Memory B cell (primary cell): ENCODE data around the gene ITIH6.
"Not testable (repeated sequence)": the region's sequence is repeated elsewhere in the genome, so short reads cannot be mapped to it uniquely, and the experiment has no call there.

Source experiments
- ATAC-seq: fragments of 150-1000 bp; cut with Tn5 transposase; 2 replicates; pipeline ENCODE4 v1.10.0; 2021; ENCODE audit warnings: low read depth, mild to moderate bottlenecking, moderate library complexity
- DNase-seq, 2 donors: peaks; one replicate each; pipeline ENCODE4 v3.0.0; 2022; ENCODE audit warnings: low spot score in 2 of 2
- H3K27ac Mint-ChIP-seq: one replicate; pipeline ENCODE4 v1.8.0; 2022; ENCODE audit warnings: mild to moderate bottlenecking, moderate library complexity, mixed read lengths
- H3K27me3 Mint-ChIP-seq: one replicate; pipeline ENCODE4 v1.8.0; 2022; ENCODE audit warnings: mixed read lengths
- H3K36me3 Mint-ChIP-seq: one replicate; pipeline ENCODE4 v1.8.0; 2022; ENCODE audit warnings: mild to moderate bottlenecking, mixed read lengths
- H3K4me1 Mint-ChIP-seq: one replicate; pipeline ENCODE4 v1.8.0; 2022; ENCODE audit warnings: mixed read lengths
- H3K4me3 Mint-ChIP-seq: one replicate; pipeline ENCODE4 v1.8.0; 2022; ENCODE audit warnings: mild to moderate bottlenecking, moderate library complexity, mixed read lengths
- H3K9me3 Mint-ChIP-seq: one replicate; pipeline ENCODE4 v1.8.0; 2022; ENCODE audit warnings: mixed read lengths

ITIH6 gene

GRCh38 chrX:54798137-54798536 lies at the start of gene ITIH6:
Gene ITIH6, minus strand, starts transcription at chrX:54798255. Its CDS starts 45 bp downstream, at chrX:54798210.
- DNase-seq, result no peak
- no peaks in the 10 kb centered on the region for H3K9me3 Mint-ChIP-seq
- no peaks in the 10 kb centered on the region for H3K36me3 Mint-ChIP-seq
- H3K27me3 Mint-ChIP-seq, result no peaks in the 10 kb centered on the region
- no peak within 1 kb of the TSS for H3K4me3 Mint-ChIP-seq
- no peak within 1 kb of the TSS for H3K27ac Mint-ChIP-seq
- no peak for ATAC-seq
- no peaks in the 10 kb centered on the region for H3K4me1 Mint-ChIP-seq

- not testable (repeated sequence) for H3K4me1 Mint-ChIP-seq, H3K27ac Mint-ChIP-seq, H3K27me3 Mint-ChIP-seq, H3K36me3 Mint-ChIP-seq, ATAC-seq, H3K9me3 Mint-ChIP-seq, H3K4me3 Mint-ChIP-seq, DNase-seq
Observed at GRCh38 chrX:54847700-54848099, 49.6 kb upstream of the ITIH6 start.

GRCh38 chrX:54843050-54843449 lies 45.0 kb upstream of the ITIH6 start:
- Mint-ChIP-seq H3K27ac (no peak overlapping the region), H3K4me3 (no peak overlapping the region), H3K36me3 (peaks cover 1% of the 10 kb centered on the region), H3K4me1 (no peaks in the 10 kb centered on the region), H3K27me3 (peaks cover 3% of the 10 kb centered on the region), H3K9me3 (peaks cover 1% of the 10 kb centered on the region)
- ATAC-seq, result no peak
- DNase-seq, result no peak

GRCh38 chrX:54842607-54843006 lies 44.6 kb upstream of the ITIH6 start:
- H3K27ac Mint-ChIP-seq, result no peak overlapping the region

GRCh38 chrX:54841184-54841874 lies 43.3 kb upstream of the ITIH6 start:
- DNase-seq, H3K27me3 Mint-ChIP-seq, H3K36me3 Mint-ChIP-seq, H3K9me3 Mint-ChIP-seq, H3K4me3 Mint-ChIP-seq, H3K4me1 Mint-ChIP-seq, ATAC-seq, H3K27ac Mint-ChIP-seq: not testable (repeated sequence)

More at GRCh38 chrX:54842607-54843006, 44.6 kb upstream of the ITIH6 start:
- H3K4me1 Mint-ChIP-seq, result no peaks in the 10 kb centered on the region
- H3K27me3 Mint-ChIP-seq, result peaks cover 5% of the 10 kb centered on the region
- H3K9me3 Mint-ChIP-seq, result peaks cover 1% of the 10 kb centered on the region
- ATAC-seq (no peak), DNase-seq (no peak)
- H3K4me3 Mint-ChIP-seq, result no peak overlapping the region
- H3K36me3 Mint-ChIP-seq, result peaks cover 1% of the 10 kb centered on the region

- DNase-seq (no peak), ATAC-seq (no peak)
- Mint-ChIP-seq H3K4me1 (no peaks in the 10 kb centered on the region), H3K9me3 (no peaks in the 10 kb centered on the region), H3K36me3 (peaks cover 1% of the 10 kb centered on the region), H3K4me3 (no peak overlapping the region), H3K27me3 (peaks cover 7% of the 10 kb centered on the region), H3K27ac (no peak overlapping the region)
Observed at GRCh38 chrX:54838583-54838982, 40.5 kb upstream of the ITIH6 start.

- Mint-ChIP-seq H3K4me1 (peaks cover 4% of the 10 kb centered on the region), H3K4me3 (no peak overlapping the region), H3K27me3 (peaks cover 6% of the 10 kb centered on the region), H3K9me3 (no peaks in the 10 kb centered on the region), H3K27ac (no peak overlapping the region), H3K36me3 (no peaks in the 10 kb centered on the region)
- ATAC-seq, result no peak
- no peak for DNase-seq
Observed at GRCh38 chrX:54826598-54826997, 28.5 kb upstream of the ITIH6 start.

- Mint-ChIP-seq H3K4me3 (no peak overlapping the region), H3K9me3 (no peaks in the 10 kb centered on the region), H3K27me3 (peaks cover 10% of the 10 kb centered on the region), H3K36me3 (no peaks in the 10 kb centered on the region), H3K27ac (no peak overlapping the region), H3K4me1 (peaks cover 4% of the 10 kb centered on the region)
- ATAC-seq (peak; percentile 53), DNase-seq (no peak)
Observed at GRCh38 chrX:54825716-54826438, 27.8 kb upstream of the ITIH6 start.

- H3K4me3 Mint-ChIP-seq, result no peak overlapping the region
- H3K27me3 Mint-ChIP-seq, result peaks cover 10% of the 10 kb centered on the region
- ATAC-seq (no peak), DNase-seq (no peak)
- no peaks in the 10 kb centered on the region for H3K36me3 Mint-ChIP-seq
- H3K4me1 Mint-ChIP-seq, result peaks cover 4% of the 10 kb centered on the region
- no peaks in the 10 kb centered on the region for H3K9me3 Mint-ChIP-seq
- H3K27ac Mint-ChIP-seq, result no peak overlapping the region
Observed at GRCh38 chrX:54824722-54825121, 26.7 kb upstream of the ITIH6 start.

GRCh38 chrX:54824195-54824594 lies 26.1 kb upstream of the ITIH6 start:
- Mint-ChIP-seq H3K27ac (no peak overlapping the region), H3K36me3 (no peaks in the 10 kb centered on the region)

GRCh38 chrX:54821310-54821709 lies 23.3 kb upstream of the ITIH6 start:
- DNase-seq (no peak), ATAC-seq (no peak)
- Mint-ChIP-seq H3K27me3 (peaks cover 7% of the 10 kb centered on the region), H3K9me3 (peaks cover under 1% of the 10 kb centered on the region), H3K4me1 (peaks cover 8% of the 10 kb centered on the region), H3K27ac (no peak overlapping the region), H3K4me3 (no peak overlapping the region), H3K36me3 (peaks cover 1% of the 10 kb centered on the region)

More at GRCh38 chrX:54824195-54824594, 26.1 kb upstream of the ITIH6 start:
- Mint-ChIP-seq H3K9me3 (no peaks in the 10 kb centered on the region), H3K4me1 (peaks cover 4% of the 10 kb centered on the region), H3K4me3 (no peak overlapping the region), H3K27me3 (peaks cover 9% of the 10 kb centered on the region)
- DNase-seq (no peak), ATAC-seq (no peak)

GRCh38 chrX:54820737-54821136 lies 22.7 kb upstream of the ITIH6 start:
- Mint-ChIP-seq H3K4me1 (peaks cover 8% of the 10 kb centered on the region), H3K27me3 (peaks cover 7% of the 10 kb centered on the region)

GRCh38 chrX:54819201-54819600 lies 21.1 kb upstream of the ITIH6 start:
- Mint-ChIP-seq H3K4me3 (no peak overlapping the region), H3K9me3 (peaks cover 2% of the 10 kb centered on the region), H3K4me1 (peaks cover 8% of the 10 kb centered on the region), H3K27me3 (peaks cover 4% of the 10 kb centered on the region), H3K36me3 (peaks cover 5% of the 10 kb centered on the region), H3K27ac (no peak overlapping the region)
- DNase-seq, result no peak
- ATAC-seq, result peak; percentile 73

More at GRCh38 chrX:54820737-54821136, 22.7 kb upstream of the ITIH6 start:
- ATAC-seq, result no peak
- Mint-ChIP-seq H3K36me3 (peaks cover 5% of the 10 kb centered on the region), H3K27ac (no peak overlapping the region), H3K4me3 (no peak overlapping the region), H3K9me3 (peaks cover 2% of the 10 kb centered on the region)
- DNase-seq, result no peak

- Mint-ChIP-seq H3K27me3 (peaks cover 4% of the 10 kb centered on the region), H3K36me3 (peaks cover 8% of the 10 kb centered on the region), H3K9me3 (peaks cover 2% of the 10 kb centered on the region), H3K4me1 (peaks cover 8% of the 10 kb centered on the region), H3K27ac (no peak overlapping the region), H3K4me3 (no peak overlapping the region)
- ATAC-seq (no peak), DNase-seq (no peak)
Observed at GRCh38 chrX:54818221-54818620, 20.2 kb upstream of the ITIH6 start.
